ENCODE results near the gene ADAMTS16.
A peak's percentile ranks its signal among the peaks of the same experiment; 100 is the strongest.

Gene ADAMTS16

DNA sequence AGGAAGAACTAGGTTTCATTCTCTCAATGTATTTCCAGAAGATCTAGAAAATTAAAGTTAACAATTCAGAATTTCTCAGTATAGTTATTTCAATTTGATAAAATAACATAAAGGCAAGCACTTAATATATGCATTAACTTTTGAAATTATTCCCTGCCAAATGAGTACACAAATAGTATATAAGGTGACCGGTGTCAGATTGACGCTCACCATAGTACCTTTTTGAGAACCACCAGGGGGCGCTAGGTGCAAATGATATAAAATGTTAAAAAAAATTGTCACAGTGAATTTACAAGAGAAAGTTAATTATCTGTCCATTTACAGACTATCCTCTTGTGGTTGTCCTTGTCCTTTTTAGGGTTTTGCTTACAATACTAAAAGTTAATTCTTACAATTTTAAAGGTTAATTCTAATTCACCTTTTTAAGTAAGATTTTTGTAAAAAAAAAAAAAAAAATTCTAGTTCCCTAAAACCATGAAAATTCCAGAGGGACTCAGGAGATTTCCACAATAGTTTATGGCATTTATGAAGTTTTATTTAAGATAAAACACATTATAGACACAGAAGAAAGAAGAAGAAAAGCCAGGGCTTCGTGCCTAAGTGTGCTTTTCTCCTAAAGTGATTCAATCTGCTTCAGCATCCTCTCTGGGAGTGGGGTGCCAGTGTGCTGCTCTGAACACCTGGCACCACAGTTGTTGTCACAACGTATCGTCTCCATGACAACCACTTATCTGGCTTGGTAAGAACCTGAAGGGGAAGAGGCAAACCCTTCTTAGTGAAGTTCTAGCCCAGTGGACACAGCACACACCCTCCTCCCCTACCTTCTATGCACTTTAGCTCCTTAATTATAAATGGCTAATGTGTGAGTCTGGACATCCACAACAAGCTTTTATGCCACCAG, 1.7 kb downstream of the ADAMTS16 start:
- DNase-seq = peak; percentile 38

DNA sequence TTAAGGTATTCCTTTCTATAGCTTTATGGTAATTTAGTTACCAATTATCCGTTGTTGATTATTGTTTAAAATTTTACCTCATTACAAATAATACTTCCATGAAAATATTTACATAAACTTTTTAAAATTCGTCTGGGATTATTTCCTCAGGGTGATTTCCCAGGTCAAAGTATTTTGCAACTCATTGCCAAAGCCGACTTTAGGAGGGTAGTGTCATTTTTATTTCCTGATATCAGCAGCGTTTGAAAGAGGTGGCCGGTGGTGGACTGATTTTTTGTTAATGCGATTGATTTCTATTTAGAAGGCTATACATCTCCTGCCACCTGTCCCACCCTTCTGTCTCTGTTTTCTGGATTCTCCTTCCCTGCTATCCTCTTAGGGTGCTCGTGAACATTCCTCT, 4.3 kb downstream of the ADAMTS16 start:
- no peak for DNase-seq

DNA sequence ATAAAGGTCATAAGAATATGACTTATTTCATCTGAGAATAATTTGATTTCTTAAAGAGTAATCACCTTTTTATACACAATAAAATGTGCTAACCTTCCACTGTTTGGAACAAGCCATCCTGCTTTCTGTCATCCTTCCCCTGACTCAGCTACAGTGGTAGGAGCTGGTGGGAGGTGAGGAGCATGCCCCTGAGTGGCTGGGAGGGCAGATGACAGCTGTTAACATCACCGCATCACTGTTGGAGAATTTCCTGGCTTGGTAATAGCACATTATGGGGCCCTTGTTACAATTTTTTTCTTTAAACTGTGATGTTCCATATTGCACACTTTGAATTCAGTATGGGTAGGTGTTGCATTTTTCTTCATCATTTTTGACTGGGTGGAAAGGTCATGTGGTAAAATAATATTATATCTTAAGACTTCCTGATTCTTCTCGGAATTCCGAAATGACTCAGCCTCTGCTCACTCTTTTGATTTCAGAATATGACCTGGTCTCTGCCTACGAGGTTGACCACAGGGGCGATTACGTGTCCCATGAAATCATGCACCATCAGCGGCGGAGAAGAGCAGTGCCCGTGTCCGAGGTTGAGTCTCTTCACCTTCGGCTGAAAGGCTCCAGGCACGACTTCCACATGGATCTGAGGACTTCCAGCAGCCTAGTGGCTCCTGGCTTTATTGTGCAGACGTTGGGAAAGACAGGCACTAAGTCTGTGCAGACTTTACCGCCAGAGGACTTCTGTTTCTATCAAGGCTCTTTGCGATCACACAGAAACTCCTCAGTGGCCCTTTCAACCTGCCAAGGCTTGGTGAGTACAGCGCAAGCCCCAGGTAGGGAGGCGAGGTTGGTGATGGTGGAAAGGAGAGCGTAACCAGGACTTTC, 5.8 kb downstream of the ADAMTS16 start:
- DNase-seq = no peak

DNA sequence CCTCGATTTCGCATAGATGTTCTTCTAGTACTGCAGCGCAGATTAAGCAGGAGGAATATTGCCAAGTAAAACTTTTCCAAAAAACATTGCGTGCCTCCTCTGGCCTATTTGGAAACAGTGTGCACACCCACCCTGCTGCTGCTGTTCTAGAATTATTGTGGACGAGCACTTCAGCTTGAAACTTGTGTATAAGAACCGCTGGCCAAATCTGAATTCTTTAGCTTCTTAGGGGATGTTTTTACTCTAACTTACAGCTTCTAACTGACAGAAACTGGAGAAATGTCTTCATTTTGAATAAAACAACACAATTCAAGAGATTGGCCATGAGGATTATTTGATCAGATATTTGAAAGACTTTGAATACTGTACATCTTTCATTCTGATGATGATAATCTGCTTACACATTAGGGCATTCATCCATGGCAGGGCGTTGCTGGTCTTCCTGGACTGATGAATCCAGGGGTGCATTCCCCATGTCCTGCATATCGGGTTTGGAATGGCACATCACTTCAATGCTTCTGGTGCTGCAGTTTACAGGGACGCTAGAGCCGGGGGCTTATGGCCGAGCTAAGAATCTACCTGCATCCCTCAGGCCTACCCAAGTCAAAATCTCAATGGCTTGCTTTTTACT, 6.5 kb downstream of the ADAMTS16 start:
- DNase-seq = no peak

DNA sequence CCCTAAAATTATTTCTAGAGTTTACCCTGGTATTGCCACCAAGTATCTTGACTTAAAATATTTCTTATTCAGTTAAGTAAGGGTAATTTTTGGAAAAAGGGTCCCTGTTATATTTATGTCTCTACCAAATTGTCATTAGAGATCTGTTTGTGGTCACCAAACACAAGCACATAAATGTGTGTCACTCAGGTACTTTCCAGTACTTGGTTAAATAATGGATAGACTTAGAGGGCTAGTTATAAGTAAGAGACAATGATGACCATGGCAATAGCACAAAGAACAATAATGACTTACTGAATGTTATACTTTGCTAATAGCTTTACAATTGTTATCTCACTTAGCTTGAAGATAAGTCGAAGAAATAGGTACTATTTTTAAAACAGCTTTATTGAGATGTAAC, 9.0 kb downstream of the ADAMTS16 start:
- DNase-seq = no peak

DNA sequence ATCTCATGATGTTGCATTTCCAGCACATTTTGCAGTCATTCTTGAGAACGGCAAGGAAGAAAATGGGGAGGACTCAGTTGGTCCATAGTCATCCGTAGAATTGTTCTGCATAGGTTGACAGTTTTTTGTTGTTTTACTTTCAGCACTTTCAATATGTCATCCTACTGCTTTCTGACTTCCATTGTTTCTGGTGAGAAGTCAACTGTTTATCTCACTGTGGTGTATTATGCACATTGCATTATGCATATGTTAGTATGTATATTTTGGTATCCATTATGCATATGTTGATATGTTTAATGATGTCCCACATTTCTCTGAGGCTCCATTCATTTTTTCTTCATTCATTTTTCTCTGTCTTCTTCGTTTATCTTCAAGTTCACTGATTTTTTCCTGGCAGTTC, 10.5 kb downstream of the ADAMTS16 start:
- no peak for DNase-seq

DNA sequence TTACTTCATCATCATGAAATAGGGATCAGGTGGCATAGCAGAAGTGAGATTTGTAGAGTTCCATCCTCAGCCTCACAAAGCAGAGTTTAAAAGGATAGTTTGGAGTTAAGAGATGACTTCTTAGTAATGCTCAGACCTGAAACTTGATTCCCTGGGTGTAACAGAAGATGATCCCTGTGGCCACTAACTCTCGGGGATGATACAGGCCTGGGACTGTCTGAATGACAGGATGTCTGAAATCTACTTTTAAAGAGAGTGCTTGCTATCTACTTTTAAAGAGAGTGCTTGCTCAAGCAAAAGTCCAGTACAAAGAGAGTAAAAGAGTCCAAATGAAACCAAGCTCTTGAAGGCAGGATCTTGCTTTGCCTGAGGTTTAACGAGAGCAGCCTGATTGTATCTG, 14.6 kb downstream of the ADAMTS16 start:
- no peak for DNase-seq

DNA sequence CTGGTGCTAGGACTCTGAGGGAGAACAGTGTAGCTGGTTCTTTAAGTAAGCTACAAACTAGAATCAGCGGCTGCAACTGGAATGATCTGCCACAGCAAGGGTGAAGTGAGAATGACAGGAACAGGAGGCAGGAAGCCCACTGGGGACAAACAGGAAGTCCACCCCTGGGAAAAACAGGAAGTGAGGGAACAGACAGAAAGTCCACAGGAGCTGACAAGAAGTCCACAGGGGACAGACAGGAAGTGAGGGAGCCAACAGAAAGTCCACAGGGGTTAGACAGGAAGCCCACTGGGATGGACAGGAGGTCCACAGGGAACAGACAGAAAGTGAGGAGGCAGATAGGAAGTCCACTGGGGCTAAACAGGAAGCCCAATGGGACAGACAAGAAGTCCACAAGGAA, 15.5 kb downstream of the ADAMTS16 start:
- no peak for DNase-seq

DNA sequence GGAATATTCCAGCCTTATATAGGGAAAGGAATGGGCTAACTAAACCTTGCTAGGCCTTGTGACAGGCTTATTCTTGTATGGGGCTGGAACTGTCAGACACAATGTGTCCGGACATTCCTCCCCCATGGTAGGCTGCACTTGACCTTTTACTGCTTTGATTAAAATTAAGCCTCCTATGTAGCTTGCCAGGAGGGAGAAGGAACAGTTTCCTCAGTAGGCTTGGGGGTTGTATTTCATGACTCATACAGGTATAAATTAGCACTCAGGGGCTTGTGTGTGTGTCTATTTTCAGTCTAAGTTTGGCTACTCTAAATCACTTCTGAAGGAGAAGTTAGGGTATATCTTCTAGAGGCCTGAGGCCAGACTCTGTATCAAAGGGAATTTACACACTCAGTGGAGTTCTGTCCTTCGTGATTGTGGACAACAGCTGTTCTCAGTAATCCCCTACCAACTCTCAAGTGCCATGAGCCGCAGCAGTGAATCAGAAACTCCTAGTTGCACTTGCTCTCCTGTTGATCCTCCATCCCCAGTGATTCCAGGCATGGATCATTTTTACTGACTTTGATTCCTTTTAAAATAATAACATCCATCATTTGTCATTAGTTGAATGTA, 16.4 kb downstream of the ADAMTS16 start:
- no peak for DNase-seq

DNA sequence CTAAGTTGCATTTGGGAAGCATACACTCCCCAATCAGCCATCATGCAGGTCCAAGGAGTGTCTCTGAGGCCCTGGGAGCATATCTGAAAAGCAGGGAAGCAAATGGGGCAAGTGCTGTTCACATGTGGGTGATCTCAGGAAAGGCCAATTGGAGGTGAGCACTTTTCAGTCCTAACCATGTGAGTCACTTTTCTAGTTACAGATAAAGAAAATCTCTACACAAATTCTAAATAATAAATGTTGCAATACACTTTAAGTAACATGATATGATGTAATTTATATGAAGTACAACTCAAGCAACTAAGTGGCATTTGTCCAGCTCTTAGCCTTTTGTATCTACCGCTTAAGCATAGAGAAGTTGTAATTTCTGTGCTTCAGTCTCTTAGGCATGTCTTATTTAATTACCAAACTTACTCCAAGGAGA, 18.4 kb downstream of the ADAMTS16 start:
- DNase-seq = no peak

DNA sequence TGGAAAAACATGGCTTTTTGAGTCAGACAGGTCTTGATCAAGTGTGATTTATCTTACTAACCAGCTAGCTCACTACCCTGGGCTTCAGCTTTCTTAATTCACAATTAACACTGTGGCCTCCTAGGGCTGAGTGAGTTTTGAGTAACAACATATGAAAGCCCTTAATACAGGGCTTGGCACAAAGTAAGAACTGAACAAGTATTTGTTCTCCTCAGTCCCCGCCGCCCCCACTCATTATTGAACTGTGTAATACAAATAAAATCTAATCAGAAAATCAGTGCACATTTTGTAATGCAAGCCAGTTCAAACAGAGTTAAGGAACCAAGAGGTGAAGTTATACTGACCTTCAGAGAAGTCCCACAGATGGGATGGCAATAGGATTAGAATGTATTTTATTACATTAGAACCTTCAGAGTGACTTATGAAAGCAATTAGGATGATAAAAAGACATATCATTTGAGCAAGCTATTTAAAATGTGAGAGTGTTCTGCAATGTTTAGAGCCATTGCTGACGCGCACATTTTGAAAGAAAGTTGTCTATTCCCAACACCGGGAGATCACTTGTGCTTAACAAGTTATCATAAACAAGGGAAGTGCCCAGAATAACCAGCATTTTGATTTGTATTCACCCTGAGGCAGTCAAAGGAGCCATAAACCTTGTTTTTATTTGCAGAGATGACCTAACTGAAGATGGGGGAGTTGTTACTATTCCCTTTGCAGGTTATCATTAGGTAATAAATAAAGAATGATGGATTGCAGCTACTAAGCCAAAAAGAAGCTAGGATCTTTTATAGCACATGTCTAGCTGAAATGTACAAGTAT, 19.4 kb downstream of the ADAMTS16 start:
- DNase-seq = no peak

DNA sequence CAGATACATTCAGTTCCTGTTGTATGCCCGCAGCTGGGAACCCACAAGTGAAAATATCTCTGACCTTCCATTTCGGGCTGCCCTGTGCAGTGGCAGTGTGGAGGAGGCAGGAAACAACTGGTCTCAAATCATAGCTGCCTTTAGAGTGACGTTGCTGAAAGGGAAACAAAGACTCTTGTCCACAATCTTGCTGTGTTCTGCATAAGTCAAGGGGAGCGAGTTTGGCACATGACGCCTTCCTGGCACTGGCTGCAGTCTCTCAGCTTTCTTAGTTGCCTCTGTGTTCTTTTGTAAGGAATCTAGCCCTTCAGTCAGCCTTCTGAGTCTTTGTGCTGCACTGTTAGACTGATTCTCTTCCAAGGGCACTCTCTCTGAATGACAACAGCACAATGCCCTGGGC, 24.0 kb downstream of the ADAMTS16 start:
- no peak for DNase-seq

DNA sequence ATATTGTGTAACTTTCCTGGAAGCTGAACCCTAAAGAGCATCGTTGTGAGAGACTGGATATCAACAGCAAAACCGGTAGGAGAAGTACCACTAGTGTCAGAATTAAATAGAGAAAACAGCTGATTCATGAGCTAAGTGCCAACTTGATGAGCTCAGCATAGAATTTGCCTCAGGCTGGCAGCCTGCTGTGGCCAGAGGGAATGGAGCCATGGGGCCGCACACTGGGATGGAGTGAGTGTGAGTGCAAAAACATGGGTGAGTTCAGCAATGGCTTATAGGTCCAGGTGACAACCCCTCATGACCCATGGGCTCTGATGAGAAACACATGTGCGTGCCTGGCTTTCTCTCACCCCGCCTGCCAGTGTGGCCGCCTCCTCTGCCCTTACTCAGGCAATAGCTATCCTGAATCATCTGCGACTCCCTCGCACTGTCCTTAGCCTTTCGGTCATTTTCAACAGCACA, 25.4 kb downstream of the ADAMTS16 start:
- no peak for DNase-seq

DNA sequence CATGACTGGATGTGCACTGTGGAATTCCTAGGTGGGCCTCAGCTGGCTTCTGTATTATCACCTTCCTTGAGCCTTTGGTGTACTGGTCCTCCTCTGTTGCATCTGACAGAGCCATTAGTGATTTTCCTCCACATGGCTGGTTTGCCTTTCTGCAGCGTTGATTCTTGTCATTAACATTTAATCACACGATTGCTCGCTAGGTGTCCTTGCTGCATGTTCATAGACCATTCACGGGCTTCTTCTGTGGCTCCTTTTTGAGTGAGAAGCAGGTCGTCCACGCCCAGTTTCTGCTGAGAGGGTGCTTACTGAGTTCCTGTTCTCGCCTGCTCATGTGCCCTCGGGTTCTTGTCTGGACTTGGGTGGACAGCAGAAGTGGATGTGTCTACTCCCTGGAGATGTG, 29.3 kb downstream of the ADAMTS16 start:
- no peak for DNase-seq

DNA sequence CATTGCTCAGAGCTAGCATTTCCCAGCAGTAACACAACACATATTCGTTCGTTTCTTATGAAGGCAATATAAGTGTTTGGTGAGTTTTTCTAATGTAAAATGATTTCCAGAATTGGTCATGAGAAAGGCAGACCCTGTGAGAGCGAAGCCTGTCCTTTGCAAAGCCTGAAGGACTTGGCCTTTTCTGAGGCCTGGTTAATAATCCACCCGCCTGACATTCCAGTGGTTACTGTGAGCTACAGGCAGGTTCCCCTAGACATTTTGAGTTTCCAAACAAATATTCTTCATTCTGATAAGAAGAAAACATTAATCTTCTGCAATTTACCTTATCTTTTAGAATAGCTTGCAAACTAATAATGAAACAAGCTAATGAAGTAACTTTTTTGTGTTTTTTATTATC, 38.0 kb downstream of the ADAMTS16 start:
- no peak for DNase-seq

DNA sequence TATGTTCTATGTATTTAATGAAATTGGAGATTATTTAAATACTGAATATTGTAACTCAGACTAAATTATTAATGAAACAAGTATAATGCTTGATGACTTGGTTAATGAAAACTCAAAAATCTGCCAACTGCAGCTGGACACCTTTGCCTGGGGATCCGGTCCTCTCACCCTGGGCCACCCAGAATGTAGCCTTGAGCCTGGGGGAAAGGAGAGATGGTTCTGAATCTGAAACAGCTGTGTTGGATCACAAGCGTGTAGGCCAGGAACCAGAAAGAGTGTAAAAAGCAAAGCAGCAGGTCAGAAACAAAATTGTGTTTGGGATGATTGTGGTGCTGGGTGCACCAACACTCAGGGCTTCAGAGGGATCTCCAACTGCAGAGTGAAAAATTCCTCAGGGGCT, 38.5 kb downstream of the ADAMTS16 start:
- no peak for DNase-seq

DNA sequence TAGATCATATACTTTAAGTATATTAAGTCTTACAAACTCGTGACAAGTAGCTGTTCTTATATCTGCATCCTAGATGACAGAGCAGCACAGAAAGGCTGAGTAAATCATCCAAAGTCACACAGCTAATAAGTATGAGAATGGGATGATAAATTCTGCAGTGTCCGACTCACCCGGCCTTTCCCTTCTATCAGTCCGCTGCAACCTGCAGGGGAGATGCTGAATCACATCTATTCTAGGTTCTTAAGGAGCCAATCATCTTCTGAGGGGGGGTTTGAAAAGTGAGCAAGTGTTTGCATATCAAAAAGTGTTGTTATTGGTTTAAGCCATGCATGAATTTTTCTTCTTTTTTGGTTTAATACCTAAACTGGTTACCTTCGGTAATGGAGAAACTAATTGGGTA, 38.9 kb downstream of the ADAMTS16 start:
- DNase-seq = no peak

DNA sequence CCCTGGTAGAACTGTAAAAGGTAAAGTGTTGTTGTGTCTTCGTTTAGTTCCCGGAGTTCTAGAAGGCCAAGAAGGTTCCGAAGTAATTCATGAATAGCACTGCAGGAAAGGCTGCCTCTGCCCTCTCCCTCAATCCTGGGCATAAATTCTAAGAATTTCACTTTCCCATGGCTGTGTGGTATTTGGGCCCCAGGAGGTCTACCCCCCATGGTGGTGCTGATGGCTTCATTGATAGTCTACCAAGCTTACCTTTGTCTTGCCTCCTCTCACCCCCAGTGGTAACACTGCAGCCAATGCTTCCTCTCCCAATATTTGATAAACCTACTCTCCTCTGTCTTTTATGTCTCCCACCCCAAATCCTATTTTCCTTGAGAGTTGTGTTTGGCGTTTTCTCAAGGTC, 39.5 kb downstream of the ADAMTS16 start:
- no peak for DNase-seq

DNA sequence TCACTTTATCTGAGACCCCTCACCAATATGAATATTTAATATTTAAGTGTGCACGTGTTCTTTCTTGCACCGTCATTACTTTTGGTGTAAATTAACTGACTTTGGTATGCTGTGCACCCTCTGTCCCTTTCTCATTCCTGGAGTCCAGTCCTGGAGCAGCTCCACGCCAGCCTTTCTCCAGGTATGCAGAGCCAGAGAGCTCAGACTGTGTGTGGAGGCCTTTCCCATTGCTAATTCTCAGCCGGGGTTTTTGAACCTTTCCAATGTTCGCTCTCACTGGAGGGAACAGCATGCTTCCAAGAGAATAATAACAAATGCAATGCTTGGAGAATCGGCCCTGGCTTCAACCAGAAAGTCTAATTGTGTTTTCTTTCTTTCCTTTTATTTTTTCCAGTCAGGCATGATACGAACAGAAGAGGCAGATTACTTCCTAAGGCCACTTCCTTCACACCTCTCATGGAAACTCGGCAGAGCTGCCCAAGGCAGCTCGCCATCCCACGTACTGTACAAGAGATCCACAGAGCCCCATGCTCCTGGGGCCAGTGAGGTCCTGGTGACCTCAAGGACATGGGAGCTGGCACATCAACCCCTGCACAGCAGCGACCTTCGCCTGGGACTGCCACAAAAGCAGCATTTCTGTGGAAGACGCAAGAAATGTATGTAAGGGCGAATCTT, 41.7 kb downstream of the ADAMTS16 start:
- DNase-seq = no peak

DNA sequence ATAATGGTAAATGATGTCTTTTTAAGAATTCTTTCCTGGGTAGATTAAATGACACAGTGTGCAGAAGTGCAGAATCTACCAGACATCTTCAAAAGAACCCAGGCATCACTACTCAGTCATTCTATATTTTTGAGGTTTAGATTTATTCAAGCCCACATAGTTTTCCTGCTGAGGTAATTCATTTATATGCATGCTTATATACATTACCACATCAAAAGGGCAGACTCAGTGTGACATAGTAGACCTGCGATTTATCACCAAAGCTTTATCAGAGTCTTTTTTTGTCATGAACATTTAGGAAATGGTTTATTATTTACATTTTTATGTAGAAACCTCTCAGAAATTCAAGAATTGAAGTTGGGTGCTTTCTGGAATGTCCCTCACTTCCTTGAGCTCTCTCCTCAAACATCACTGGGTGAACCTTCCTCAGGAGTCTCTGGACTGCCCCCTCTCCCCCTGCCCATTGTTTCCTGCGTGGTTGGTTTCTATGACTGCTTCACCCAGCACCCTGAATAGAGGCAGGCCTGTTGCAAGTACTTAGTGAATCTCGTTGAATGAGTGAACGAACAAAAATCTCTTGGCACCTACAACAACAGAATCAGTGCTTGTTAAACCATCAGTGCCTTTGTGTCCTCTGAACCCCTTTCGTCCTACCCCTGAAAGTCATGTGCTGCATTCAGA, 42.5 kb downstream of the ADAMTS16 start:
- no peak for DNase-seq

DNA sequence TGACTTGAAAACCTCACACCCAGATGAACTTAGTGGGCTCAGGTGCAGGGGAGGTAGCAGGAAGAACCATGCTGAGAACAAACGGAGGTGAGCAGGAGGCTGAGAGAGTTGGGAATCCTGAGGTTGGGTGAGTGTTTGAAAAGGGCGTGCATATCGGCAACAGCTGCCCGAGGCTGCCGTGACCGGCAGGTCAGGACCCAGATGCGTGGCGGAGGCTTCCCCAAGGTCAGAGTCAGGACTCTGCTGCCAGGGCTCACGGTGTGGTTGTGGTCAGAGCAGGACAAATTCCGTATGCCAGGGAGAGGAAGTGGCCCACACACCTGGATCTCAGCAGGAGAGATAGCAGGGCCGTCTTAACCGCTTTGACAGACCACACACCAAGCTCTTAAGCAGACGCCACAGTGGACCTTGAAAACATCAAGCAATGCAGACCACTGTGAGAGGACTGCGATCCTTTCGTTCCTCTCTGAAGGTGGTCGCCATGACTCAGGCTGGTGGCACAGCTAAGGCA, 43.1 kb downstream of the ADAMTS16 start:
- no peak for DNase-seq
